VCaP (cell line): Measurements from ENCODE around the gene RSPO1.

Experiments
- H3K27ac ChIP-seq: fragments of 450-650 bp; 2 replicates; pipeline ENCODE4 v1.5.1; 2017
- CTCF ChIP-seq: fragments of 450-650 bp; conservative IDR thresholded peaks from 2 replicates; pipeline ENCODE4 v1.5.1; 2017; ENCODE audit warnings: mild to moderate bottlenecking, moderate library complexity

RSPO1 gene

GRCh38 chr1:37636435-37636834 is 1.7 kb upstream of the RSPO1 start:
- no peak for TF ChIP-seq CTCF
- H3K27ac ChIP-seq: no peak overlapping the region

GRCh38 chr1:37634992-37635902 is 555 bp upstream of the RSPO1 start:
- TF ChIP-seq CTCF: no peak
- H3K27ac ChIP-seq: no peak overlapping the region

DNA sequence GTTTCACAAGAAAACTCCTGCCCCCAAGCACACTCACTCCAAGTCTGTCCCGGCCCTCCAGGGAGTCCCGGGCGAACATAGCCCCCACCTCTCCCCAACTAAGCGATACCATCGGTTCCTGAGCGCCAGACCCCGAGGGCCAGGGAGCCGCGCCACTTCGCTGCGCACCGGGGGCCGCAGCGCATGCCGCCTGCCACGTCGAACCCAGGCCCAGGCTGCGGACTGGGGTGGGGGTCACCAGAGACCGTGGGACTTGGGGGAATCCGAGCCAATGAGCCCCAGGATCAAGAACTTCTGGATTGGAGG is 801 bp downstream of the RSPO1 start:
- no peak for TF ChIP-seq CTCF
- H3K27ac ChIP-seq: no peak overlapping the region

DNA sequence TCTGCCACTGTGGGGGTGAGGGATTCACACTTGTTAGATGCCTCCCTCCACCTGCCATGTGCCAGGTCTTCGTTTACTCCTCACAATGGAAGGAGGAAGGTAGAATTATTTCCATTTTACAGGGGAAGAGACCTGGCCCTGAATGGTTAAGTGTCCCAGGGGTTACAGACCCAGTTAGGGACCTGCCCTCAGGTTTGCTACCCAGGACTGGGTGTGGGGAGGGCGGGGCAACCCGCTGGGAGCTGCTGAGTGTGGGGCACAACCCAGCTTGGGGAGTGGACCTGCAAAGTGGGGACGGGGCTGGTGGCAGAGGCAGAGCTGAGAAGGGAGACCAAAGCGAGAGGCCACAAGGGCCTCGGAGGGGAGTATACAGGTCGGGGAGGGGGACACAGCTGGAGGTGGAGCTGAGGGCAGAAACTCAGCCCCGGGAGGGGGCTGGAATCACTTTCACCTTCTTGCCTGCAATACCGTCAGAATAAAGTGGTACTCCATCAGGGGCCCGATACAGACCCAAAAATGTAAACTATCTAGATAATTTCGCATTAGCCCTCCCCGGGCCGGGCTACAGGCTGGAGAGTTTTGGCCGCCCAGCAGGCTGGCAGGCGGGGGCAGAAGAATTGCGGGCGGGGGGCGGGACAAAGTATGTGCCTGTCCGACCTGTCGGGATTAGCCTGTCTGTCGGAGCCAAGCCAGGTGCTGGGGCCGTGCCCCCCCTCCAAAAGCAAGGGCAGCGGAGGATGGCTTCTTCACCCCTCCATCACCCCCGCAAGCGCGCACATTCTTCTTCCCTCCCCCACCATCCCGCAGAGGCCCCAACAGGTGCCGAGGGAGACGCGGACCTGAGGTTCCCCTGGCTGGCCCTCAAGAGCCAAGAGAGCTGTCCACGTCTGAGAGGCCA is 1.4 kb downstream of the RSPO1 start:
- H3K27ac ChIP-seq: no peak overlapping the region
- no peak for TF ChIP-seq CTCF

GRCh38 chr1:37631036-37631435 is 3.7 kb downstream of the RSPO1 start:
- no peak overlapping the region for H3K27ac ChIP-seq
- no peak for TF ChIP-seq CTCF

DNA sequence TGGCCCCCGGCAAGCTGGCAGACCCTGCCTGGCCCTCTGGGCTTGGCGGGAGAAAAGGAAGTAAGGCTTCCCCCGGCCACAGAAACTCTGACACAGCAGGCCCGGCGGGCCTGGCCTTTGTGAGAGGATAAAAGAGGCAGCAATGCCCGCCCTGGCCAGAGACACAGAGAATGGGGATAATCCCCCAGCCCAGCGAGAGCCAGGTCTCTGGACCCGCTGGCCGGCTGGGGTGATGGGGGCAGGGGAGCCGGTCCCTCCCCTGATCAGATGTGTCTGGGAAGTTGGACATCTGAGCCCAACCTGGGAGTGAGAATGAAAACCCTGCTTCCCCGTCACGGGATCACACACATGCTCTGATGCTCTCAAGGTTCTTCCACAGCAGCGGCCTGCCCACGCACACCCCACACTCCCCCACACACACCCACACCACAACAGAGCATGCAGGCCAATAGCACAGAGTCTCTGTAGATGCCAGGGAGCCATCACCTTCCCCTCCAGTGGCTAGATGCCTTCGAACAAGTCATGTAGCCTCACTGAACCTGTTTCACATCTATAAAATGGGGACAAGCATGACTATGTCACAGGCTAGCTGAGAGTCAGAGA is 4.2 kb downstream of the RSPO1 start:
- no peak overlapping the region for H3K27ac ChIP-seq
- TF ChIP-seq CTCF: no peak

- no peak overlapping the region for H3K27ac ChIP-seq
- no peak for TF ChIP-seq CTCF
Observed at GRCh38 chr1:37629726-37630425, 4.8 kb downstream of the RSPO1 start.
